HepG2 (cell line): Measurements from ENCODE around the gene OTUD1.

Source experiments
- CTCF ChIP-seq: sonication (generic); formaldehyde crosslinking; IDR thresholded peaks from 2 replicates; pipeline ENCODE4 v1.5.0; 2020; ENCODE audit warnings: mild to moderate bottlenecking, missing genetic modification reagents, moderate library complexity
- EZH2 ChIP-seq: conservative IDR thresholded peaks from 2 replicates; pipeline ENCODE4 v1.6.1; 2012; ENCODE audit warnings: mild to moderate bottlenecking, low read depth, low read length, moderate library complexity
- FIP1L1 ChIP-seq: fragments of 200-400 bp; formaldehyde crosslinking; IDR thresholded peaks from 2 replicates; pipeline ENCODE4 v1.6.1; 2018; ENCODE audit warnings: low read depth, mild to moderate bottlenecking, low read length, moderate library complexity, borderline replicate concordance; ENCODE audit not compliant: insufficient read depth
- FOXP1 ChIP-seq, 2 experiments: fragments of 450-650 bp in 1 of 2; IDR thresholded peaks; 2 replicates each; pipeline ENCODE4 v1.6.1; 2017 to 2018; ENCODE audit warnings: antibody characterized with exemption in 1 of 2
- GABPA ChIP-seq, 2 experiments: IDR thresholded peaks; 2 replicates each; pipeline ENCODE4 v1.6.1; 2011 to 2016; ENCODE audit warnings: low read depth in 2 of 2, low read length in 1 of 2, missing biosample characterization in 1 of 2, missing genetic modification characterization in 1 of 2
- GATAD2A ChIP-seq: IDR thresholded peaks from 2 replicates; pipeline ENCODE4 v1.6.1; 2016
- MAF1 ChIP-seq: sonication (generic); formaldehyde crosslinking; IDR thresholded peaks from 2 replicates; pipeline ENCODE4 v1.5.0; 2020; ENCODE audit warnings: missing genetic modification reagents, borderline replicate concordance
- NFATC3 ChIP-seq: sonication (generic); formaldehyde crosslinking; IDR thresholded peaks from 2 replicates; pipeline ENCODE4 v1.5.1; 2020; ENCODE audit warnings: mild to moderate bottlenecking, missing genetic modification reagents
- NKX3-1 ChIP-seq: sonication (generic); formaldehyde crosslinking; IDR thresholded peaks from 2 replicates; pipeline ENCODE4 v1.5.0; 2020; ENCODE audit warnings: missing genetic modification reagents
- PCBP2 ChIP-seq: fragments of 200-400 bp; formaldehyde crosslinking; optimal IDR thresholded peaks from 2 replicates; pipeline ENCODE3; 2018; ENCODE audit warnings: low read length, low read depth; ENCODE audit not compliant: poor library complexity, severe bottlenecking
- RAD51 ChIP-seq: fragments of 450-650 bp; IDR thresholded peaks from 2 replicates; pipeline ENCODE4 v1.6.1; 2016; ENCODE audit warnings: borderline replicate concordance
- SUZ12 ChIP-seq: fragments of 150-350 bp; IDR thresholded peaks from 2 replicates; pipeline ENCODE4 v1.6.1; 2014; ENCODE audit warnings: low read depth, low read length
- TCF7 ChIP-seq: sonication (generic); IDR thresholded peaks from 2 replicates; pipeline ENCODE4 v1.6.1; 2016; ENCODE audit warnings: antibody characterized with exemption, low read depth
- ZBTB8A ChIP-seq: sonication (generic); formaldehyde crosslinking; IDR thresholded peaks from 2 replicates; pipeline ENCODE4 v1.4.0; 2020; ENCODE audit warnings: mild to moderate bottlenecking, low read depth, missing genetic modification reagents, borderline replicate concordance

GRCh38 chr10:23481363-23481961 is 42.6 kb downstream of the OTUD1 start:
- TF ChIP-seq EZH2 (no peak), MAF1 (CRISPR knock-in tag) (no peak), CTCF (CRISPR knock-in tag) (no peak), GABPA (IDR thresholded peaks at IDR 0.05; ENCODE audit: low read depth, low read length) (no peak), GABPA (CRISPR knock-in tag; IDR thresholded peaks at IDR 0.05; ENCODE audit: low read depth) (no peak), PCBP2 (no peak), FIP1L1 (no peak), SUZ12 (no peak), ZBTB8A (CRISPR knock-in tag) (no peak), NFATC3 (CRISPR knock-in tag) (no peak), TCF7 (no peak), FOXP1 (IDR thresholded peaks at IDR 0.05) (no peak), FOXP1 (CRISPR knock-in tag; IDR thresholded peaks at IDR 0.05) (no peak), GATAD2A (CRISPR knock-in tag) (no peak), RAD51 (no peak), NKX3-1 (CRISPR knock-in tag) (no peak)
